Right lobe of liver (tissue), 6 donors: ENCODE measurements around the gene CRYM. TPM values are rescaled to one million over a fixed set of nuclear protein-coding genes. Genes with fewer than 3 reads are reported as not detected.
"Not testable (repeated sequence)": the region's sequence is repeated elsewhere in the genome, so short reads cannot be mapped to it uniquely, and the experiment has no call there.

Source experiments
- ATAC-seq, 4 donors: fragments of 200-7000 bp; cut with Tn5 transposase; one replicate each; pipeline ENCODE4 v1.9.1; 2020; ENCODE audit warnings: mild to moderate bottlenecking in 4 of 4, moderate library complexity in 4 of 4
- DNase-seq, 3 donors: peaks; one replicate each; pipeline ENCODE4 v3.0.0-alpha.2; 2020
- H3K27ac ChIP-seq, 3 donors: fragments of 200-600 bp; one replicate each; pipeline ENCODE4 v1.8.0; 2022
- H3K27me3 ChIP-seq, 2 donors: fragments of 200-600 bp; one replicate each; pipeline ENCODE4 v1.8.0; 2022
- H3K36me3 ChIP-seq, 4 donors: fragments of 200-600 bp; sonication (generic) in 1 of 4; one replicate each; pipeline versions ENCODE4 v1.5.1 to v1.8.0; 2017 to 2022; ENCODE audit warnings: control low read depth in 1 of 4
- H3K4me1 ChIP-seq, 4 donors: fragments of 200-600 bp; sonication (generic) in 1 of 4; one replicate each; pipeline versions ENCODE4 v1.5.1 to v1.8.0; 2017 to 2022; ENCODE audit warnings: control low read depth in 1 of 4
- H3K4me3 ChIP-seq, 3 donors: fragments of 200-600 bp; one replicate each; pipeline ENCODE4 v1.8.0; 2022
- H3K9me3 ChIP-seq, 4 donors: fragments of 200-600 bp; sonication (generic) in 1 of 4; one replicate each; pipeline versions ENCODE4 v1.5.1 to v1.8.0; 2017 to 2022; ENCODE audit warnings: control low read depth in 1 of 4
- CTCF ChIP-seq, 4 donors: fragments of 200-600 bp in 3 of 4; fragments of 450-650 bp in 1 of 4; IDR thresholded peaks; one replicate each; pipeline versions ENCODE4 v1.5.1 to v1.8.0; 2016 to 2022; ENCODE audit warnings: antibody characterized with exemption in 4 of 4, mild to moderate bottlenecking in 2 of 4
- POLR2A ChIP-seq: fragments of 450-650 bp; IDR thresholded peaks from one replicate; pipeline ENCODE4 v1.6.1; 2017; ENCODE audit warnings: antibody characterized with exemption, mild to moderate bottlenecking
- WGBS: methylation state at CpG from one replicate; pipeline ENCODE4 v1.1.6; 2018; ENCODE audit warnings: low coverage, low lambda C conversion rate; ENCODE audit not compliant: insufficient coverage; ENCODE audit errors: missing lambda C conversion rate; 5-methylcytosine and 5-hydroxymethylcytosine counted together
- intact Hi-C, 2 donors: fragments of 100-400 bp; cut with DNase I; formaldehyde crosslinking; loops; one replicate each; pipeline versions ENCODE4 v1.11.2 to v1.14.1; 2022
- total RNA-seq, 6 experiments: library from RNA; depleted of rRNA in 2 of 6; stranded (reverse); fragments of >200 nt in 2 of 6; fragmentation: NEBNext Ultra II Directional in 3 of 6; extraction: Animal tissue kit (Norgen Biotek cat#: 25700) in 3 of 6; gene quantifications; one replicate each; pipeline versions ENCODE4 v1.1.0 to v1.2.4, GENCODE V29; 2016 to 2023
- donor health status: DM: no; HTN: yes; CAD: no.
- donor health status: DM: no; HTN: no; CAD: no.
- donor health status: DM: no; HTN: no; CAD: no.
- donor health status: DM: no; HTN: yes; CAD: no.
- donor health status: DM: no; HTN: yes; CAD: no.

Gene CRYM
- total RNA-seq, 6 experiments from 2014 or later: 4.4 to 14.9 (median 5.9) TPM

GRCh38 chr16:21321736-21322135 lies 43.6 kb upstream of the CRYM start:
- no peak overlapping the region for H3K27ac ChIP-seq
- ATAC-seq (no peak), DNase-seq (no peak)
- H3K9me3 ChIP-seq: no peaks in the 10 kb centered on the region
- no peak for TF ChIP-seq POLR2A
- no peak for TF ChIP-seq CTCF (IDR thresholded peaks at IDR 0.05)
- intact Hi-C loops: no loop called here
- 88% methylated on average over 6 of the region's 6 CpGs for WGBS
- H3K4me1 ChIP-seq: peaks cover 0 to 7% (median 0%) of the 10 kb centered on the region in 4 donors
- H3K36me3 ChIP-seq: no peaks in the 10 kb centered on the region
- no peak overlapping the region for H3K4me3 ChIP-seq
- no peaks in the 10 kb centered on the region for H3K27me3 ChIP-seq

GRCh38 chr16:21314339-21314738 lies 36.2 kb upstream of the CRYM start:
- WGBS: 78% methylated on average over 1 of the region's 1 CpG
- Histone ChIP-seq H3K4me3 (no peak overlapping the region), H3K27me3 (no peaks in the 10 kb centered on the region), H3K4me1 (no peaks in the 10 kb centered on the region), H3K27ac (no peak overlapping the region), H3K36me3 (no peaks in the 10 kb centered on the region), H3K9me3 (no peaks in the 10 kb centered on the region)
- TF ChIP-seq CTCF (IDR thresholded peaks at IDR 0.05) (no peak), POLR2A (no peak)
- ATAC-seq (no peak), DNase-seq (no peak)
- intact Hi-C loops: loop anchor here in 1 of 2 donors (10.0 kb wide), 1 partner anchor 150 kb away; no protein-coding TSS in a partner anchor

- ATAC-seq, DNase-seq, H3K4me1 ChIP-seq, H3K27me3 ChIP-seq, H3K27ac ChIP-seq, H3K9me3 ChIP-seq, H3K36me3 ChIP-seq, H3K4me3 ChIP-seq: not testable (repeated sequence)
- intact Hi-C loops: loop anchor here in 1 of 2 donors (10.0 kb wide), 1 partner anchor 148 kb away; no protein-coding TSS in a partner anchor
- no CpG with 5 or more reads among the region's 25 CpGs for WGBS
These were observed 34.8 kb upstream of the CRYM start for GRCh38 chr16:21312863-21313372.

- not testable (repeated sequence) for H3K9me3 ChIP-seq, H3K4me1 ChIP-seq, DNase-seq, H3K4me3 ChIP-seq, H3K36me3 ChIP-seq, ATAC-seq, H3K27ac ChIP-seq, H3K27me3 ChIP-seq
- 90% methylated on average over 11 of the region's 18 CpGs for WGBS
- intact Hi-C loops: loop anchor here in 1 of 2 donors (10.0 kb wide), 1 partner anchor 147 kb away; no protein-coding TSS in a partner anchor
These were observed 34.0 kb upstream of the CRYM start for GRCh38 chr16:21312046-21312445.

- H3K4me1 ChIP-seq, H3K27ac ChIP-seq, ATAC-seq, H3K27me3 ChIP-seq, H3K36me3 ChIP-seq, H3K9me3 ChIP-seq, H3K4me3 ChIP-seq, DNase-seq, intact Hi-C loops: not testable (repeated sequence)
- WGBS: 95% methylated on average over 5 of the region's 5 CpGs
These were observed 28.6 kb upstream of the CRYM start for GRCh38 chr16:21306712-21307111.

- DNase-seq: no peak
- Histone ChIP-seq H3K27ac (no peak overlapping the region), H3K4me3 (no peak overlapping the region), H3K27me3 (no peaks in the 10 kb centered on the region), H3K36me3 (no peaks in the 10 kb centered on the region), H3K4me1 (peaks cover 0 to 8% (median 0%) of the 10 kb centered on the region in 4 donors), H3K9me3 (no peaks in the 10 kb centered on the region)
- ATAC-seq: no peak
- intact Hi-C loops: no loop called here
- 75% methylated on average over 4 of the region's 4 CpGs for WGBS
- TF ChIP-seq POLR2A: no peak
- no peak for TF ChIP-seq CTCF (IDR thresholded peaks at IDR 0.05)
These were observed 24.9 kb upstream of the CRYM start for GRCh38 chr16:21302898-21303528.
